DOHH2 (cell line): ENCODE results near the gene ZNF800.

Experiments used
- H3F3A ChIP-seq: fragments of 200-600 bp; sonication (generic), shearing (Covaris generic); 2 replicates; pipeline ENCODE4 v1.6.0; 2016; ENCODE audit warnings: antibody characterized with exemption, mild to moderate bottlenecking; ENCODE audit not compliant: control insufficient read depth, insufficient read depth
- H3K27ac ChIP-seq: fragments of 200-600 bp; sonication (generic); 2 replicates; pipeline ENCODE4 v1.5.1; 2014; ENCODE audit warnings: low read depth, mild to moderate bottlenecking, low read length, moderate library complexity
- H3K27me3 ChIP-seq: fragments of 200-600 bp; sonication (generic); 2 replicates; pipeline ENCODE4 v1.6.1; 2014; ENCODE audit warnings: mild to moderate bottlenecking, low read length, mixed read lengths; ENCODE audit not compliant: control insufficient read depth
- H3K36me3 ChIP-seq: fragments of 200-600 bp; sonication (generic); 2 replicates; pipeline ENCODE4 v1.6.1; 2014; ENCODE audit warnings: mild to moderate bottlenecking, low read length, moderate library complexity, mixed read lengths; ENCODE audit not compliant: control insufficient read depth
- H3K4me1 ChIP-seq: fragments of 200-600 bp; sonication (generic); 2 replicates; pipeline ENCODE4 v1.6.1; 2014; ENCODE audit warnings: mild to moderate bottlenecking, low read length, mixed read lengths; ENCODE audit not compliant: control insufficient read depth
- H3K4me2 ChIP-seq: fragments of 200-600 bp; sonication (generic); 2 replicates; pipeline ENCODE4 v1.6.0; 2014; ENCODE audit warnings: mild to moderate bottlenecking, low read length, moderate library complexity
- H3K4me3 ChIP-seq: fragments of 200-600 bp; sonication (generic); 2 replicates; pipeline ENCODE4 v1.5.1; 2014; ENCODE audit warnings: mild to moderate bottlenecking, low read length, mixed read lengths
- H3K79me2 ChIP-seq: fragments of 200-600 bp; sonication (generic); 2 replicates; pipeline ENCODE4 v1.6.1; 2014; ENCODE audit warnings: mild to moderate bottlenecking, low read length, mixed read lengths; ENCODE audit not compliant: control insufficient read depth
- H3K9me2 ChIP-seq: fragments of 200-600 bp; sonication (generic); replicated peaks from 2 replicates; pipeline ENCODE4 v1.6.1; 2014; ENCODE audit warnings: mild to moderate bottlenecking, low read length, mixed read lengths; ENCODE audit not compliant: control insufficient read depth
- H3K9me3 ChIP-seq: fragments of 200-600 bp; sonication (generic); 2 replicates; pipeline ENCODE4 v1.6.1; 2014; ENCODE audit warnings: antibody characterized with exemption, low read length, mixed read lengths; ENCODE audit not compliant: control insufficient read depth, insufficient read depth
- H4K20me1 ChIP-seq: fragments of 200-600 bp; sonication (generic); 2 replicates; pipeline ENCODE4 v1.6.0; 2014; ENCODE audit warnings: low read depth, mild to moderate bottlenecking, antibody characterized with exemption, low read length, moderate library complexity; ENCODE audit not compliant: control insufficient read depth, insufficient read depth
- CTCF ChIP-seq: fragments of 200-600 bp; sonication (generic); IDR thresholded peaks from one replicate; pipeline ENCODE4 v1.5.1; 2014; ENCODE audit warnings: antibody characterized with exemption, mild to moderate bottlenecking, low read depth, low read length; ENCODE audit not compliant: poor library complexity, severe bottlenecking
- EZH2phosphoT487 ChIP-seq: fragments of 200-600 bp; sonication (generic); IDR thresholded peaks from 2 replicates; pipeline ENCODE4 v1.6.1; 2017; ENCODE audit warnings: borderline replicate concordance, mild to moderate bottlenecking, antibody characterized with exemption, low read length, moderate library complexity, mixed read lengths

Gene ZNF800

GRCh38 chr7:127367679-127368078 lies 24.8 kb downstream of the ZNF800 start:
- Histone ChIP-seq H3K4me2 (no peak overlapping the region), H3K79me2 (peaks cover 89% of the 10 kb centered on the region), H3K9me2 (no peaks in the 10 kb centered on the region), H3K27ac (no peak overlapping the region), H3K36me3 (peaks cover 94% of the 10 kb centered on the region), H3K4me1 (no peaks in the 10 kb centered on the region), H3K9me3 (no peaks in the 10 kb centered on the region), H3K27me3 (no peaks in the 10 kb centered on the region), H3K4me3 (no peak overlapping the region), H4K20me1 (peaks cover 14% of the 10 kb centered on the region; the same call in 1 of the 2 replicates), H3F3A (no peaks in the 10 kb centered on the region)
- TF ChIP-seq EZH2phosphoT487 = no peak
- TF ChIP-seq CTCF = no peak

DNA sequence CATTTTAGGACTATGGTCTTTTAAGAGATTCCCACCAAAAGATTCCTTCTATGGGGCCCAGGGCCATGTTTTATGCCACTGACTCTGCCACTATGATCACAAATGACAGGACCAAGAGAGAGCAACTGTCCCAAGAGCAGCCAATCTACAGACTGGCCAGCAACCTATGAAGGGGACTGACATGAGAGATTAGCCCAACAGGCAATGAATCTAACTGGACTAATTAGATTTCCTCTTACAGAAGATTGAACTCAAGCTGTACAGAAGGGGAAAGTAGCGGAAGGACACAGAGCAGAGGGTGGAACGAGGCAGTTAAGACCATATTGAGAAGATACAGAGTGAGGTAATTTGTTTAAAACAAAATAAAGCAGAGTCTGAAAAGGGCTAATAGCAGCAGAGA lies 25.8 kb downstream of the ZNF800 start:
- TF ChIP-seq CTCF = no peak
- no peak for TF ChIP-seq EZH2phosphoT487
- H3K79me2 ChIP-seq = peaks cover 88% of the 10 kb centered on the region

GRCh38 chr7:127365957-127366315 lies 26.6 kb downstream of the ZNF800 start:
- TF ChIP-seq CTCF (no peak), EZH2phosphoT487 (no peak)
- H3K79me2 ChIP-seq = peaks cover 84% of the 10 kb centered on the region
- no peaks in the 10 kb centered on the region for H3K27me3 ChIP-seq
- no peak overlapping the region for H3K4me3 ChIP-seq
- H3K9me2 ChIP-seq = no peaks in the 10 kb centered on the region
- H3F3A ChIP-seq = no peaks in the 10 kb centered on the region
- H3K4me2 ChIP-seq = no peak overlapping the region
- no peak overlapping the region for H3K27ac ChIP-seq
- H3K9me3 ChIP-seq = no peaks in the 10 kb centered on the region
- no peaks in the 10 kb centered on the region for H3K4me1 ChIP-seq
- peaks cover 96% of the 10 kb centered on the region for H3K36me3 ChIP-seq
- peaks cover 18% of the 10 kb centered on the region; the same call in 1 of the 2 replicates for H4K20me1 ChIP-seq

More for the DNA sequence above, 25.8 kb downstream of the ZNF800 start:
- H3K9me3 ChIP-seq = no peaks in the 10 kb centered on the region
- no peaks in the 10 kb centered on the region for H3K27me3 ChIP-seq
- H3K4me1 ChIP-seq = no peaks in the 10 kb centered on the region
- H3K36me3 ChIP-seq = peaks cover 96% of the 10 kb centered on the region
- H4K20me1 ChIP-seq = peaks cover 18% of the 10 kb centered on the region; the same call in 1 of the 2 replicates
- H3K4me3 ChIP-seq = no peak overlapping the region
- H3K27ac ChIP-seq = no peak overlapping the region
- no peaks in the 10 kb centered on the region for H3F3A ChIP-seq
- no peaks in the 10 kb centered on the region for H3K9me2 ChIP-seq
- no peak overlapping the region for H3K4me2 ChIP-seq
